A549 (cell line): ENCODE measurements around the gene TRIM37.

Experiments used
- CTCF ChIP-seq: fragments of >200 bp; sonication (Bioruptor Twin); formaldehyde crosslinking; IDR thresholded peaks from 3 replicates; pipeline ENCODE4 v1.5.1; 2016
- ESRRA ChIP-seq: fragments of 150-350 bp; IDR thresholded peaks from 2 replicates; pipeline ENCODE4 v1.6.1; 2014; ENCODE audit warnings: mild to moderate bottlenecking, low read length, borderline replicate concordance
- FOXS1 ChIP-seq: fragments of 250-450 bp; sonication (Bioruptor Pico); IDR thresholded peaks from 2 replicates; pipeline ENCODE4 v1.5.0; 2020; ENCODE audit warnings: mild to moderate bottlenecking, moderate library complexity
- JUN ChIP-seq, 2 experiments: fragments of >200 bp; sonication (Bioruptor Twin); formaldehyde crosslinking; IDR thresholded peaks; 2 replicates in 1 of 2; 3 replicates in 1 of 2; pipeline ENCODE4 v1.6.1; 2016 to 2017
- KDM5A ChIP-seq: fragments of 200-600 bp; sonication (generic); IDR thresholded peaks from 2 replicates; pipeline ENCODE4 v1.6.1; 2016; ENCODE audit warnings: antibody characterized with exemption, mild to moderate bottlenecking
- MAX ChIP-seq: IDR thresholded peaks from 2 replicates; pipeline ENCODE4 v1.6.1; 2012
- MYC ChIP-seq: IDR thresholded peaks from 2 replicates; pipeline ENCODE4 v1.6.1; 2012; ENCODE audit warnings: mild to moderate bottlenecking, inconsistent platforms, low read length, improper control_type of control experiment, borderline replicate concordance
- NR3C1 ChIP-seq: fragments of >200 bp; sonication (Bioruptor Twin); formaldehyde crosslinking; IDR thresholded peaks from 3 replicates; pipeline ENCODE4 v1.6.1; 2017
- POLR2A ChIP-seq: IDR thresholded peaks from 2 replicates; pipeline ENCODE4 v1.6.1; 2012; ENCODE audit warnings: mild to moderate bottlenecking, low read length
- RAD21 ChIP-seq, 2 experiments: fragments of >200 bp in 1 of 2; sonication (Bioruptor Twin) in 1 of 2; formaldehyde crosslinking in 1 of 2; IDR thresholded peaks in 1 of 2; conservative IDR thresholded peaks in 1 of 2; 2 replicates in 1 of 2; 3 replicates in 1 of 2; pipeline ENCODE4 v1.6.1; 2012 to 2018; ENCODE audit warnings: inconsistent platforms in 1 of 2
- RCOR1 ChIP-seq: fragments of 150-350 bp; IDR thresholded peaks from 2 replicates; pipeline ENCODE4 v1.6.1; 2014; ENCODE audit warnings: antibody characterized with exemption, low read length, low read depth
- REST ChIP-seq: fragments of 200-600 bp; sonication (generic); IDR thresholded peaks from 2 replicates; pipeline ENCODE4 v1.6.1; 2016; ENCODE audit warnings: antibody characterized with exemption, mild to moderate bottlenecking, moderate library complexity
- USF2 ChIP-seq: fragments of 450-650 bp; IDR thresholded peaks from 2 replicates; pipeline ENCODE4 v1.6.1; 2014; ENCODE audit warnings: antibody characterized with exemption

- no peak for TF ChIP-seq CTCF
- peak; percentile 85 for TF ChIP-seq REST
- TF ChIP-seq MAX = peak; percentile 90
- TF ChIP-seq USF2 = peak; percentile 97
- TF ChIP-seq RAD21 (conservative IDR thresholded peaks at IDR 0.05 in 1 of 2, IDR thresholded peaks at IDR 0.05 in 1 of 2) = peak in 1 of 2 experiments; percentile 6; a peak in 1 of 5 replicates
- TF ChIP-seq POLR2A = peak; percentile 68
- no peak for TF ChIP-seq RCOR1
- TF ChIP-seq NR3C1 = no peak
- TF ChIP-seq KDM5A = no peak
- peak; percentile 83; the same call in 1 of the 2 replicates for TF ChIP-seq MYC
- TF ChIP-seq ESRRA = no peak
- 0 out of 2 replicates have a peak, but pooled peaks have one; percentile 48 for TF ChIP-seq FOXS1 (CRISPR knock-in tag)
- peak in 1 of 2 experiments; percentile 70; a peak in 3 of 5 replicates for TF ChIP-seq JUN (IDR thresholded peaks at IDR 0.05)
Measured at GRCh38 chr17:59106463-59107305, at the start of gene TRIM37.
